NCI-H526 treated with DMSO at 0.1 percent for 48 hours (cell line): ENCODE data around the gene THTPA.
"Not testable (repeated sequence)": the region's sequence is repeated elsewhere in the genome, so short reads cannot be mapped to it uniquely, and the experiment has no call there.

Experiments used
- DNase-seq: peaks from one replicate; lab custom pipeline; 2025; lab: John Stamatoyannopoulos, UW

Gene THTPA

DNA sequence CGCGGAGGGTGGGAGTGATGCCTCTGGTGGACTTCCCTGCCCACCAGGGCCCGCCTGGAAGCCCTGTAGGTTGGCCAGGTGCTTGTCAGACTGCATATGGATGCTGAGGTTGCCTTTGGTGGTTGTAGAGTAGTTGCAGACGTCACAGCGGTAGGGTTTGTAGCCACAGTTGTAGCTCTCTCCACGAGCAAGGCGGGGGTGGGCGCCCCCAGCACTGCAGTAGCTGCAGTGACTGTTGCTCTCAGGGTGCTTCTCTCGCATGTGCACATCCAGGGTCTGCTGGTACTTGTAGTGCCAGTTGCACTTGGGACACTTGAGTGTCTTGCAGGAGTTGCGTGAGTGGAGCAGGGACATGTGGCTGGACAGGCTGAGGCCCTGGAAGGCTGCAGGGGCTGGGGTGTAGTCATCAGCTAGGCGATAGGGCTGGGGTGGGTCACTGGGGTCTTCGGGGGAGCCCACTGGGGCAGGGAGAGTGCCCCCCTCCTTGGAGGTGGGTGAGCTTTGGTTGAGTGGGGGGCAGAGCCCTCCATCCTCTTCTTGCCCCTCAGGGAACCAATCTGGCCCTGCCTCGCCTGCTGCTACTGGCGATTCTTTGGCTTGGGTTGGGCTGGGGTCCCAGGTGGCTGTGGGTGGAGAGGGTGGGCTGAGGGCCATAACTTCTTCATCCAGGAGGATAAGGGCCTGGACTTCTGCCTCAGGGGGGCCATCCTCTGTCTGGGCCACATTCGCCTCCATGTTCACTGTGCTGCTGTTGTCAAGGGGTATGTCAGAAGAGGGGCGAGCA, 22.2 kb upstream of the THTPA start:
- no peak for DNase-seq

DNA sequence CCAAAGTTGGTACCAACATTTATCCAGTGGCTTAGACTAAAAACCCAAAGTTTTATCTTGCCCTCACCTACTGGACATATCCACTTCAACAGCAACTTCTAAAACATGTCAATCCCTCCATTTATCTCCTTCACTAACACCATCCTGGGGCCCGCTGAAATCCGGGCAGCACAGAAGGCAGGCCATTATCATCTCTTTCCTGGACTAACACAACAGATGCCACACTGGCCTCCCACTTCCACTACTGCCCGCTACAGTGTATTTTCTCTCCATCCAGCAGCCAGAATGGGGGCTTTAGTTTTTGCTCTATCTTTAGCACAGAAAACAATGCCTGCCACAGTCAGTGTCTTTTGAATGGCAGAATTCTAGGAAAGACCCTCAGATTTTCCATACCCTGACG, 20.1 kb upstream of the THTPA start:
- no peak for DNase-seq

DNA sequence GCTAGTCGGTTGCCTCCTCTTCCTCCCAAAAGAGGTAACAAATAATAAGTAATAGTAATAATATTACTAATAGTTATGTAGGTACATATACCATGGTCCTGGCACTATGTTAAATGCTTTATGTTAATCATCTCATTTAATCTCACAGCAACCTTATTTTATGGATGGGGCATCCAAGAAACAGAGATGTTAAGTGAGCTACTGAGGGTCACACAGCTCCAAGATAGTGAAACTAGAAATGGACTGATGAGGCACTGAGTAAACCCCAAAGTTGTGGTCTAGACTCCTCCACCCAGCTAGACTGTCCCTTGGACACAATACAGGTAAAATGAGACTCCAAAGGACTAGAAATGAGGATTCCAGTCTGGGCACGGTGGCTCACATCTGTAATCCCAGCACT, 19.6 kb upstream of the THTPA start:
- no peak for DNase-seq

DNA sequence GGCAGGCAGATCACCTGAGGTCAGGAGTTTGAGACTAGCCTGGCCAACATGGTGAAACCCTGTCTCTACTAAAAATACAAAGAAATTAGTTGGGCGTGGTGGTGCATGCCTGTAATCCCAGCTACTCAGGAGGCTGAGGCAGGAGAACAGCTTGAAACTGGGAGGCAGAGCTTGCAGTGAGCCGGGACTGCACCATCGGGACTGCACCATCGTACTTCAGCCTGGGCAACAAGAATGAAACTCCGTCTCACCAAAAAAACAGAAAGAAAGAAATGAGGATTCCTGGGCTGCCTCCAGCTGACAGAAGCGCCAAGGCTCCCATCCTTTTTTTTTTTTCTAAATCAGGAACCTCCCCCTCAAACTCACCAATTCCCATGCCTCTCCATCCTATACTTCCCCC, 19.2 kb upstream of the THTPA start:
- not testable (repeated sequence) for DNase-seq

DNA sequence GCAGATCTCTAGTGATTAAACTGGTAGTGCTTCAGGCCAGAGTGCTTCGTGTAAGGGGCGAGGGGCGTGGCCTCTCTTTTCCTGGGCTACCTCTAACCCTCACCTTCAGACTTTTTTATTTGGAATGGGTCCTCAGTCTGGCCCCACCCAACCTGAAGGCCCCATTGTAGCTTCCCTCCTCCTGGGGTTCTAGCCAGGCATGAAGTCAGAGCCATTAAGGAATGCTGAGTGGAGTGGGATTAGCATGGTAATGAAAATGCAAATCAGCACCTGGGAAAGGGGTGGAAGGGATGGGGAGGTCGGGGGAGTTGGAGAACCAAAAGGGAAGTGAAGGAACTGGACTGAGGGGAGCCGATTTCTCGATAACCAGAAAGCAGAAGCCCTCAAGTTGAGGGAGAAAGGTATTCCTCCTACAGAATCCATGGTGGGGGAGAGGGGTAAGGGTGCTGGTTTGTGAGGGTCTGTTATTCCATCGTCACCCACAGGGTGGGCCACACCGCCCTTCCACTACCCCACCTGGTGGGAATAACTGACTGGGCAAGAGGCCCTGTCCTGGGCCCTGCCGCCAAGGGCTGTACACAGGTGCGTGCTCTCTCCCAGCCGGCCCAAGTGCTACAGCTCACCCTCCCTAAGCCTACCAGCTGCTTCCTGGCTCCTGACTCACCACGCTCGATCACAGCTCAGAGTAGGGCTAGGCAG, 18.6 kb upstream of the THTPA start:
- DNase-seq, result peak; percentile 93

DNA sequence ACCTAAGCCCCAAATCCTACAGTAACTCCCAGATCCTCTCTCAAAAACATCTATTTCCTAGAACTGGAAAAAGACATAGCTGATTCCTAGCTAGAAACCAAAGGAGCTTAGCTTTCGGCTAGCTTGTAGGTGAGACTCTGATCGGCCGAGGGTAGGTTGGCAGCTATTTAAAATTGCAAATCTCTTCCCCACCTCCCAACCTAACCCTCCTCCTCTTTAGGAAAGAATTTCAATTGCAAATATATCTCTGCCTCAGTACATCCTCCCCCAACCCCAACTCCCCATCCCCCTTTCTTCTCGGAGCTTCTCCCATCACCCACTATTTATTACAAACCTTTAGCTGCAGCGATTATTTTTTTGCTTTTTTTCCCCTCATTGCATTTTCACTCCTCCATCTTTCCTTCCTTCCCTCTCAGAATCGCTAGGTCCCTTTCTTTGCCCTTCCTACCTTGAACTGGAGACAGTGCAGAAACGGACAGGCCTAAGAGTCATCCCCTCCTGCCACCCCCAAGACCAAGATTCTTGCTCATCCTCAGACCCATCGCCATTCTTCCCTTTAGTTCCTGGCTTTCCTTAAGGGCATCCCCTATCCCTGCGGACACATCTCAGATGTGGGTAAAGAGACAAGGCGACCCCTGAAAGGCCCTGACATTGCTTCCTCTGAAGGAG, 17.9 kb upstream of the THTPA start:
- DNase-seq, result peak; percentile 86

DNA sequence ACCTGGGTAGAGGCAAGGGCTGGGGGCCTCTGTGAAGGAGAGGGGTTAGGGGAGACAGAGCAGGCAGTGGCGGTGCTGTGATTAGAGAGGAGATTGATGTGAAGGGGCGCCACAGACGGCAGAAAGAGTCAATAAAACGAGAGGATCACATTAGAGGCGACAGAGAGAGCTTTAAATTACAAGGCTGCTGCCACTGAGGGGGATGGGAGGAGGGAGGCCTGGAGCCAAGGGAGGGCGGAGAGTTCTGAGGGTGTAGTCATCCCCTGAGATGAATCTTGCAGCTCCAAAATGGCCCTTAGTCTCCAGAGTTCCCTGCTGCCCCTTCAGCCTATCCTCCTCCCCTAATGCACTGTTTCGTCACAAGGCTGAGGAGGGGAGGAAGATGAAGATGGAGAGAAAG, 17.3 kb upstream of the THTPA start:
- DNase-seq, result peak; percentile 62

DNA sequence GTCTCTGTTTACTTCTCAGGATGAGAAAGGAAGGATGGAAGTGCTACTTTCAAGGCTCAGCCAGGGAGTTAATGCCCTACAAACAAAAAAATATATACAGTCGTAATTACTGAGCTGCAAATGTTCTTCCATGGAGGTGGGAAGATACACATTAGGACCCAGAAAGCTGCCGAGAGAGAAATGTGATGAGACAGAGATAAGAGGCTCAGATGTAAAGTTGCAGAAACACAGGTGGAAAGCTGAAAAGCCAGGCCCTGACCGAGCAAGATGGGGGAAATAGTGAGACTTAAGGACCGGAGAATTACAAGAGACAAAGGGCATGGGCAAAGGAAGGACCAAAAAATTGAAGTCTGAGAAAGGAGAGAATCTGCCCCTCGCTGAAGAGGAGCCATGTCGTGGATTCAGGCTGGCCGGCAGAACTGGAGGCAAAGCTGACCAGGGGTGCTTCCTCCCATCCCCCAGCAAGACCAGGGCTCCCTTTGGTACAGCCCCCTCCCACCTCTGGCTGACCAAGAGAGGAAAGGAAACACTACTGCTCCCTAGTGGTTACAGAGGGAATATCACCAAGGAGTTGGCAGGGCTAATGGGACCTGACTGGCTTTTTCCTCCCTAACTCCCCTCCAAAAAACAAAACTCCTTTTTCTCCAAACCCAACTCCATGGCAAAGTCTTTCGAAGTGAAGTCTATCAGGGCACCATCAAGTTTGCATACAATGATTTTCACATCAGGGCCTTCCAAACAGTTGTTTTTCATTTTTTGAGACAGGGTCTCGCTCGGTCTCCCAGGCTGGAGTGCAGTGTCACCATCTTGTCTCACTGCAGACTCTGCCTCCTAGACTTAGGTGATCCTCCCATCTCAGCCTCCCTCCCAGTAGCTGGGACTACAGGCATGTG, 16.6 kb upstream of the THTPA start:
- peak; percentile 31 for DNase-seq

DNA sequence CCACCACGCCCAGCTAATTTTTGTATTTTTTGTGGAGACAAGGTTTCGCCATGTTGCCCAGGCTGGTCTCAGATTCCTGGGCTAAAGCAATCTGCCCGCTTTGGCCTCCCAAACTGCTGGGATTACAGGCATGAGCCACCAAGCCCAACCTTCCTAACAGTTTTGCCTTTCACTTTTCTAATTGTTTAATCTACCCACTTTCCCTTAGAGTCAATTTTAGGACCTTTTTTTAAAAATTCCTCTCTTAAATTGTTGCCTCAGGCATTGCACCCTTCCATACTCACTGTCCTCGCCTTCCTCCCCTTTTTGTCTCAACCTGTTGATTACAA, 16.0 kb upstream of the THTPA start:
- no peak for DNase-seq

DNA sequence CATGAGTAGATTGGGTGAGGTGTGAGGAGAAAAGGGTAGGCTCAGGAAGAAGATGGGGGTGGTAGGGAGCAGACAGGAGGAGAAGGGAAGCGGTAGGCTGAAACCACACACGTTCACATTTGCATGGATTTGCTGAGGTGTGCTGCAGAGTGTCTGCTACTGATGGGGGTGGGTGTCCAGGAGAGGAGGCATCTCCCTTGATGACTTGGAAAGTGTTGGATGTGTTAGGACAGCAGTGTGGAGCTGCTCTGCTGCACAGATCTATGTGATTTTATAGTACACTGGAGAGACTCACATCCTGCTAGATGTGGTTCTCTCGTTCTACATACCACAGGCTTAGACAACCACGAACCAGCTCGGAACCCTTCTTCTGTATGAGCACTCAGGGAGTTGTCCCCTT, 13.8 kb upstream of the THTPA start:
- DNase-seq, result peak; percentile 58

DNA sequence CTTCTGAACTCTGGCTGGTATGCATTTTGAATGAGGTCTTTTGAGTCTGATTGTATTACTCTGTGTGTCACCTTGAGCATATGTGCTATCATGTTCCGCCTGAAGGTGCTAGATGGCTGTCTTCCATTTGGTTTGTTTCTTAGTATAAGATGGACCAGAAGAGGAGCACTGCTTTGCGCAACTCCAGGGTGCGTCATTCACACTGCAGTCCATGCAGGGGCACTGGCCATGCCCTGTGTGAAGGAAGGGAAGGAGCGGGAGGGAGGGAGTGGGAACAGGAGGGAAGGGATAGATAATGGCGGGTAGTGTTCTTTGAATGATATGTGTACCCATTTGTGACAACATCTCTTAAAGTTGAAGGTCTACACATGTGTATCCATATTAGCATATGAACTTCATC, 12.7 kb upstream of the THTPA start:
- DNase-seq, result no peak

DNA sequence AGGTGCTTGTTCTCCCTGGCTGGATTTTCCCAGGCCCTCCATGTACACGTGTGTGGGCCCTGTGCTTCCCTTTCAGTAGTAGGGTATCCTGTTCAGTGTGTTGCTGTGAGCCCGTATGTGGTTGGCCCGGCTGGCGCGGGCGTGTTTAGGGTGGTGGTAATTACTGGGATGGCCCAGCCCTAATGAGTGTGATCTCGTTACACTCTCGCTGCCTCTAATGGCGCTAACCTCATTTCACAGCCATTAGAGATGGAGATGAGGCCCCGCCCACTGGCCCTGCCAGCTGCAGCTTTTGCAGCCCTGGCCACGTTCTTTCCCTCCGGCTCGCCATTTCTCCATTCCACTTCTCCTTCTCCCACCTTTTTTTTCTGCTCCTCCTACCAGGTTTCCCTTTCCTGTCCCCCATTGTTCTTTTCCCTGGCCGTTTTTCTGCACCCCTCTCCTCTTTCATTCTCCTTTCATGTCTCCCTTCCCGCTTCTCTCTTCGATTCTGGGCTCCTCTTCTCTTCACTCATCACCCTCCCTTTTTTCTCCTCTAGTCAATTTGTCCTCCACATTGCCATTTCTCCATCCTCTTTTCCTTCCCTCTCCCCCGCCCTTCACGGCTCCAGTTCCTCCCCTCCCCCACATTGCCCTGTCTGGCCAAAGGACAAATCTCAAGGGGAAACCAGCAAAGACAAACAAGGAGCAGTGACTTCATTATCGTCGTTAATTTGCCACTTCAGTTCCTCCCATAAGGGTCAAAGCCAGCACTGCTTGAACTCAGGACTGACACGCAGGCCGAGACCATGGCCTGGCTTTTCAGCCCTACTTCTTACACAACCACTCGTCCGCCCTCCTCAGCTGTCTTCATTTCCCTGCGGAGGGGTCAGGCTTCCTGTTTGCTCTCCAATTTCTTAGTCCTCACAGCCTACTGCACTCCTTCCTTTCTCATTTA, 11.3 kb upstream of the THTPA start:
- peak; percentile 76 for DNase-seq

DNA sequence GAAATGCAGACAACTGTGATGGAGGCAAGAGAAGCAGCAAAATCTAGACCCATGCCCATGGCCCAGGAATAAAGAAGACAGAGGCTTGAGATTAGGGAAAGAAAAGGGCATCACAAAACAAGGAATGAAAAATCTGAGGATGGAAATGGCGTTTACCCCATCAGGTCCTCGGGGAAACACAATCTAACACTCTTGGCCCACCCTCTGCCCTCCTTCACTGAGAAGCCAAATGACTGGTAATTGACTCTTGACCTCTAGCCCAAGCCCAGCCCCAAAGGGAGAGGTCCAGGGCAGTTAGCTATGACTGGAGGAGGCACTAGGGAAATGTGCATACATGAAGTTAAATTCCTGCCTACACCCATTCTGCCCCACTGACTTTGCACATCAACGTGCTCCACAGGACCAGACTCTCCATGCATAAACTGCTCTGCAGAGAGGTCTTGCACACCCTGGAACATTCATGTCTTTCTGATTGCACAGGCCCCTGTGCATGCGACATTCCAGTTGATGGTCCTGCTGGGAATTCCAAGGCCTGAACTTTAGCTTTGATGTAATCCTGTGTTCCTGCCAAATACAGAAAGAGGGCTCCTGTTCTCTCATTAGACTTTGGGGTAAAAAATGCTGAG, 10.2 kb upstream of the THTPA start:
- DNase-seq, result no peak

DNA sequence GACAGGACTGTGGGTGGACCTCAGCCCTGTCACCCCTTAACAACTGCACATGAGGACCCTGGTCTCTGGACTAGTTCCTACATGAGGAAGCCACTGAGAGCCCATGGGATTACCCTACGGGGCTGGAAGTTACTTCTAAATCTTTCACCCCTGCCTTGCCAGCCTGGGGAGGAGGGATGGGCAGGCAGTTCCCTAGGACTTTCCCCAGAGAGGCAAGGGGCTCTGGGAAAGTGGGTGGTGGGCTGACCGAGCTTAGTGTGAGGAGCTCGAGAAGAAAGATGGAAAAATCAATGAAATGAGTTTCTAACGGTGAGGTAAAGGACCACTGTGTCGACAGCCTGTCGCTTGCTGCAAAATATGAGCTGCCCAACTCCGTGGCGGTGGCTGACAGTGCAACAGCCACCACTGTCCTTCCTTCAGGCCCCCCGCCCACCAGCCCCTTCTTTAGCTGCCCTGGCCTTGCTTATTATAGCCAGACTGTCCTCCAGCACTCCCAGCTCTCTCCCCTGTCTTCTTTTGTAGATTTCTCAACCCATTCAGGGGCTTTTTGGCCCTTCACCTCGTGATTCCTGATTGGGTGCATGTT, 9.5 kb upstream of the THTPA start:
- DNase-seq, result no peak

DNA sequence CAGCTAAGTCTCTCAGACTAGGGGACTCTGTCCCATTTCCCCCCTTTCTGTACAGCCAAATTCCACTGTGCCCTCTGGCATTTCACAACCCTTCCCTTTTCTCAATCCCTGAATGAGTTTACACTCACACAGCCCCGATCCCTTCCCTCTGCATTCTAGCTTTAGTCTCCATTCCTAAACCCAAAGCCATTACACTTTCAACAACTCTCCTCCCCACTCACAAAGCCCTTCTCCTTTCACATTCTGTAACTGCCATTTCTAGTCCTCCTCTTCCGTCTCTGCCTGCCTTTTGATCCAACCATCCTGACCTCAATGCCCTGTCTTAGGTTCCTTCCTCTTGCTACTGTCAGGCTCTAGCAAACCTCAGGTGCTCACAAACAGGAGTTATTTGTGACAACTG, 8.1 kb upstream of the THTPA start:
- DNase-seq, result no peak

DNA sequence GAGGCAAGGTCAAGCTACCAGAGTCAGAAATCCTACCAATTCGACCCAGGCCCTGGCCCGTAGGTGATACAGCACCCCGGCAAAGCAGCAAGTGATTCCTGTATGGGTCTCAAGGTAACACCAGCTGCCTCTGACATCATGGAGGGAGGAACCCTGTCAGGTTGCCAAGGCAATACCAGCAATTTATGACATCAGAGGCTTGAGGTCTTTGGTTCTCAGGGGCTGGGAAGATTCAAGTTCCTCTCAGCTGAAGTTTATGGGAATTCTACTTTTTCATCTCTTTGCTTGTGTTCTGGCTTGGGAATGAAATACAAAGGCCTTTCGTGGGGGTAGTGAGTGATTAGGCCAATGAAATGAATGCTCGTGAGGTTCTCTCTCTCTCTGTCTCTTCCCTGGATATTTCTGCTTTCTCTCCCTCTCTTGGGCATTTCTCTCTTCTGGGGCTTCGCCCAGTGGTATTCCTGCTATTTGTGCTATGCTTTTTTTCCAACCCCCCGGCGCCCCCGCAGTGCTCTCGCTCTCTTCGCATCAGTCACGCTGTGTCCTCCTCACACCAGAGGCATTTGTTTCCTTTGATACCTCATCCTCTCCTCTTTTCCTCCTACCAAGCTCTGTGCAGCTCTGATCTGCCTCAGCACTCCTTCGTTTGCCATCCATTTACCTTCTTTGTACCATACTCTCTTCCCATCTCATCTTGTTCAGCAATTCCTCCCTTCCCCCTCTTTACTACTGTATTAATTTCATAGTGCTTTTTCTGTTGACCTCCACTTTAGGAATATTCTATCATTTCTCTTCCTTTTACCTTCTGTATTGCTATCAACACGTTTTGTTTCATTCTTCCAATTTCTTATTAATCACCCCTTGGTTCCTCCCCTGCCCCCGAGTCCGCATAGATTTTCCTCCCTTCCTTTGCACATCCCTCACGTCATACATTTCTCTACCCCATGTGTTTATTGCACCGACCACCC, 7.4 kb upstream of the THTPA start:
- DNase-seq, result no peak

DNA sequence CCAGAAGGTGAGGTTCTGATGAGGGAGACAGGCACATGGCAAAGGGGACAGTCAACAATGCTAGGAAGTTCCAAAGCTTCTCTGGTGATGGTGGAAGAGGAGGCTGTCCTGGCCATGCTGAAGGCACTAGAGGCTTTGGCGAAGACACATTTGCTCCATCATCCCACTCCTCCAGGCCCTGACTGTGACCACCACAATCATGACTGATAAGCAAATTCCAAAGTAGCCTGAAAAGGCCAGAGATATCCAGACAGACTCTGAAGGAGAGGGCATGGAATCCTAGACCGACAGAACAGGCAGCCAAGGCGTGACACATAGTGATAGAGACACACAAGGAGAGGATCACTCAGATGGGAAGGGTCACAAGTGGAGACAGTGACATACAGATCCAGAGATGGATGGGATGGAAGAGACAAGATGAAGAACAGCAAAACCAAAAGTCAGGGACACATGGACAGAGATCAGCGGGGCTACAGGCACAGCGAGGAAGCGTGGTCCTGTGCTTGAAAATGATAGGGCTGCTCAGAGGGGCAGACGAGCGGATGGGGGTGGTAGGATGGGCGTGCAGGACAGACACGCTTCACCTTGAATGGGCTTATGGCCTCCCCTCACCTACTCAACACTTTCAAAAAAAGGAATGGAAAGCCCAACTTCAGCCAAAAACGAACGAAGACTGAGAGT, 5.8 kb upstream of the THTPA start:
- DNase-seq, result no peak

DNA sequence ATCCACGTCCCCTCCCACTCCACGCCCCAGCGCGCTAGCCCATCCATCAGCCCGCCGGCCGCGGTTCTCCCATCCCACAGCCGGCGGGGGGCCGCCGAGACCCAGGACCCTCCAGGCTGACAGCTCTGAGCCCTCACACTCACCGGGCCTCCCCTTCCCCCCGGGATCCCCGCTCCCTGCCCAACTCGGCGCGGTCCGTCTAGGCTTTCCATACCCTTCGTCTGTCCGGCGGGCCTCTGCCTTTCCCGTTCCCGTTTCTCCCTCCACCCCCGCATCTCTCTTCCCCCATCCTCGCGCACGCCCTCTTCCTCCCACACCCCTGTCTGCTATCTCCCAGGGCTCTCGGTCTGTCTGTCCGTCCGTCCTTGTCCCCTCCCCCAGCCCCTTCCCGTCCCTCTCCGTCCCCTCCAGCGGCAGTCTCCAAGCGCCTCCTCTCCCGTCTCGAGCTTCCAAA, 5.2 kb upstream of the THTPA start:
- DNase-seq, result no peak
